RWPE2 (cell line): ENCODE measurements around the gene MIEN1.
A peak's percentile ranks its signal among the peaks of the same experiment; 100 is the strongest.
"Not testable (repeated sequence)": the region's sequence is repeated elsewhere in the genome, so short reads cannot be mapped to it uniquely, and the experiment has no call there.

Source experiments
- ATAC-seq: fragments of 200-7000 bp; cut with Tn5 transposase; 3 replicates; pipeline ENCODE4 v1.9.1; 2021; ENCODE audit warnings: low read depth
- DNase-seq: peaks from one replicate; pipeline ENCODE4 v3.0.0-alpha.2; 2020; ENCODE audit warnings: low spot score
- H3K27ac ChIP-seq: fragments of 450-650 bp; 2 replicates; pipeline ENCODE4 v1.5.1; 2017; ENCODE audit warnings: mild to moderate bottlenecking; ENCODE audit not compliant: poor library complexity, severe bottlenecking
- H3K27me3 ChIP-seq: fragments of 250-450 bp; sonication (Bioruptor Pico); 2 replicates; pipeline ENCODE4 v1.5.1; 2021; ENCODE audit warnings: mild to moderate bottlenecking, moderate library complexity; ENCODE audit not compliant: insufficient read depth, poor library complexity, severe bottlenecking
- H3K36me3 ChIP-seq: fragments of 250-450 bp; sonication (Bioruptor Pico); 2 replicates; pipeline ENCODE4 v1.5.1; 2020; ENCODE audit warnings: low read depth, mild to moderate bottlenecking, moderate library complexity
- H3K4me1 ChIP-seq: fragments of 250-450 bp; sonication (Bioruptor Pico); 2 replicates; pipeline ENCODE4 v1.5.1; 2021; ENCODE audit warnings: mild to moderate bottlenecking, moderate library complexity; ENCODE audit not compliant: insufficient read depth, poor library complexity, severe bottlenecking
- H3K4me3 ChIP-seq: fragments of 250-450 bp; sonication (Bioruptor Pico); 2 replicates; pipeline ENCODE4 v1.5.1; 2021; ENCODE audit warnings: mild to moderate bottlenecking, moderate library complexity; ENCODE audit not compliant: severe bottlenecking
- H3K9me3 ChIP-seq: fragments of 250-450 bp; sonication (Bioruptor Pico); 2 replicates; pipeline ENCODE4 v1.5.1; 2021; ENCODE audit warnings: mild to moderate bottlenecking, moderate library complexity; ENCODE audit not compliant: severe bottlenecking
- CTCF ChIP-seq: fragments of 450-650 bp; IDR thresholded peaks from one replicate; pipeline ENCODE4 v1.5.1; 2017; ENCODE audit warnings: mild to moderate bottlenecking, moderate library complexity; ENCODE audit not compliant: poor library complexity, severe bottlenecking

Gene MIEN1

GRCh38 chr17:39750131-39751015, 20.0 kb upstream of the MIEN1 start:
- peaks cover under 1% of the 10 kb centered on the region; the same call in 1 of the 2 replicates for H3K36me3 ChIP-seq
- H3K4me3 ChIP-seq: no peak overlapping the region
- ATAC-seq (peak; percentile 38), DNase-seq (no peak)
- H3K9me3 ChIP-seq: no peaks in the 10 kb centered on the region
- H3K27ac ChIP-seq: peak overlapping the region; percentile 53
- no peaks in the 10 kb centered on the region for H3K27me3 ChIP-seq
- no peak for TF ChIP-seq CTCF
- peaks cover 19% of the 10 kb centered on the region for H3K4me1 ChIP-seq

DNA sequence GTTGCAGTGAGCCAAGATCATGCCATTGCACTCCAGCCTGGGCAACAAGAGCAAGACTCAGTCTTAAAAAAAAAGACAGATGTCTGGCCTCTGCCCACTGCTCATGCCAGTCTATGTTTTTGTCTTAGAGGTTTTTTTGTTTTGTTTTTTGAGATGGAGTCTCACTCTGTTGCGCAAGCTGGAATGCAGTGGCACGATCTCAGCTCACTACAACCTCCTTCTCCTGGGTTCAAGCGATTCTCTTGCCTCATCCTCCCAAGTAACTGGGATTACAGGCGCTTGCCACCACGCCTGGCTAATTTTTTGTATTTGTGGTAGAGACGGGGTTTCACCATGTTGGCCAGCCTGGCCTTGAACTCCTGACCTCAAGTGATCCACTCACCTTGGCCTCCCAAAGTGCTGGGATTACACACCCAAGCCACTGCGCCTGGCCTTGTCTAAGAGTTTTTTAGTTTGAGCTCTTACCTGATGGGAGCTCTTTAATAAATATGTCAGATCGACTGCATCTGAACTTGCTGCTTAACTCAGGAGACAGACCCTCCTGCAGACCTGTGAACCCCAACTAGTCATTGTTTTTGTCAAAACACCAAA, 18.2 kb upstream of the MIEN1 start:
- ATAC-seq, H3K27me3 ChIP-seq, H3K9me3 ChIP-seq, H3K27ac ChIP-seq, DNase-seq, H3K4me3 ChIP-seq: not testable (repeated sequence)
- peaks cover 19% of the 10 kb centered on the region for H3K4me1 ChIP-seq
- peaks cover 16% of the 10 kb centered on the region for H3K36me3 ChIP-seq

GRCh38 chr17:39747745-39748144, 17.4 kb upstream of the MIEN1 start:
- H3K4me1 ChIP-seq: peaks cover 19% of the 10 kb centered on the region
- DNase-seq: no peak
- no peak for TF ChIP-seq CTCF
- no peak overlapping the region for H3K4me3 ChIP-seq
- no peak overlapping the region for H3K27ac ChIP-seq
- no peaks in the 10 kb centered on the region for H3K9me3 ChIP-seq
- peaks cover 23% of the 10 kb centered on the region for H3K36me3 ChIP-seq
- H3K27me3 ChIP-seq: no peaks in the 10 kb centered on the region
- ATAC-seq: no peak

- Histone ChIP-seq H3K9me3 (no peaks in the 10 kb centered on the region), H3K4me3 (no peak overlapping the region), H3K36me3 (peaks cover 31% of the 10 kb centered on the region), H3K27ac (no peak overlapping the region), H3K4me1 (peaks cover 24% of the 10 kb centered on the region), H3K27me3 (no peaks in the 10 kb centered on the region)
- ATAC-seq (no peak), DNase-seq (peak; percentile 23)
- no peak for TF ChIP-seq CTCF
These were observed 15.8 kb upstream of the MIEN1 start for GRCh38 chr17:39746145-39746461.

DNA sequence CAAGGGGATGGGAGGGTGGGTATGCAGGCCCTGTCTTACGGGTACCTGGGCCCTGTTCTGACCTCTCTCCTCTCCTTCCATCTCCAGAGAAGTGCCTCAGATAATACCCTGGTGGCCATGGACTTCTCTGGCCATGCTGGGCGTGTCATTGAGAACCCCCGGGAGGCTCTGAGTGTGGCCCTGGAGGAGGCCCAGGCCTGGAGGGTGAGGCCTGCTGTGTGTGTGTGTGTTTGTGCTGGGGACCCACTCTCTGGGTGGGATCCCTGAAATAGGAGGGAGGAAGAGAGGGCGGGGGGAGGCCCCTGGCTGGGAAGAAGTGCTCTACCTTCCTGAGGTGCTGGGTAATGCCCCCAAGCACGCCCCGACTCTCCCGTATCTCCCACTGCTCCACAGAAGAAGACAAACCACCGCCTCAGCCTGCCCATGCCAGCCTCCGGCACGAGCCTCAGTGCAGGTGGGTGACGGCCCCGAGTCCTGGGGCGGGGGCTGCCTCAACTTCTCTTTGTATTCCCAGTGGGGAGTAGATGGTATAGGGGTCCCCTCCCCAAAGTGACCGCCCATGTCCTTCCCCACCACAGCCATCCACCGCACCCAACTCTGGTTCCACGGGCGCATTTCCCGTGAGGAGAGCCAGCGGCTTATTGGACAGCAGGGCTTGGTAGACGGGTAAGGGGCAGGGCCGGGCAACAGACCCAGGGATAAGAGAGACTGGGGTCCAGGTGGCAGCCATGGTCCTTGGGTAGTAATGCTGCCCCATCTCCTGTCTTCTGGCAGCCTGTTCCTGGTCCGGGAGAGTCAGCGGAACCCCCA, 15.2 kb upstream of the MIEN1 start:
- no peak for TF ChIP-seq CTCF
- Histone ChIP-seq H3K4me1 (peaks cover 27% of the 10 kb centered on the region), H3K36me3 (peaks cover 31% of the 10 kb centered on the region), H3K4me3 (no peak overlapping the region), H3K27me3 (no peaks in the 10 kb centered on the region), H3K27ac (no peak overlapping the region), H3K9me3 (no peaks in the 10 kb centered on the region)
- peak; percentile 54 for DNase-seq
- ATAC-seq: no peak
